Osteoblast (primary cell): ENCODE results near the gene SLC9A9. TPM values are rescaled to one million over a fixed set of nuclear protein-coding genes. Genes with fewer than 3 reads are reported as not detected.

ENCODE experiments used
- DNase-seq: peaks from one replicate; pipeline ENCODE4 v3.0.0; 2011; ENCODE audit warnings: low spot score, mixed read lengths; ENCODE audit not compliant: insufficient read length; ENCODE audit errors: missing footprints
- H2AFZ ChIP-seq: 2 replicates; pipeline ENCODE4 v1.6.0; 2011; ENCODE audit warnings: mild to moderate bottlenecking, low read length
- H3K27ac ChIP-seq: 2 replicates; pipeline ENCODE4 v1.5.1; 2011; ENCODE audit warnings: mild to moderate bottlenecking, low read depth, low read length, moderate library complexity
- H3K27me3 ChIP-seq: 2 replicates; pipeline ENCODE4 v1.6.0; 2012; ENCODE audit warnings: mild to moderate bottlenecking, control low read depth, inconsistent platforms, low read length, moderate library complexity; ENCODE audit not compliant: insufficient read depth
- H3K36me3 ChIP-seq: 2 replicates; pipeline ENCODE4 v1.5.1; 2011; ENCODE audit warnings: mild to moderate bottlenecking, low read length, control low read depth, moderate library complexity; ENCODE audit not compliant: insufficient read depth
- H3K4me1 ChIP-seq: 2 replicates; pipeline ENCODE4 v1.5.1; 2011; ENCODE audit warnings: mild to moderate bottlenecking, low read length, control low read depth, moderate library complexity; ENCODE audit not compliant: insufficient read depth
- H3K4me2 ChIP-seq: 2 replicates; pipeline ENCODE4 v1.6.0; 2011; ENCODE audit warnings: mild to moderate bottlenecking, low read length; ENCODE audit not compliant: insufficient read depth
- H3K4me3 ChIP-seq: fragments of 200-600 bp; sonication (generic); 3 replicates; pipeline ENCODE4 v1.5.1; 2012; ENCODE audit warnings: mild to moderate bottlenecking, low read length, inconsistent platforms; ENCODE audit not compliant: insufficient read depth
- H3K79me2 ChIP-seq: 2 replicates; pipeline ENCODE4 v1.6.0; 2012; ENCODE audit warnings: mild to moderate bottlenecking, low read length, control low read depth, inconsistent platforms; ENCODE audit not compliant: insufficient read depth
- H3K9me3 ChIP-seq: 2 replicates; pipeline ENCODE4 v1.5.1; 2011; ENCODE audit warnings: low read depth, low read length, control low read depth
- H4K20me1 ChIP-seq: 2 replicates; pipeline ENCODE4 v1.6.0; 2012; ENCODE audit warnings: mild to moderate bottlenecking, low read length, control low read depth; ENCODE audit not compliant: insufficient read depth
- CTCF ChIP-seq: IDR thresholded peaks from 2 replicates; pipeline ENCODE4 v1.5.1; 2011; ENCODE audit warnings: mild to moderate bottlenecking, low read depth, low read length, moderate library complexity; ENCODE audit errors: extremely low read depth
- total RNA-seq: library from RNA; depleted of rRNA; stranded (reverse); fragments of >200 nt; gene quantifications from 2 replicates; pipeline ENCODE4 v1.2.3, GENCODE V29; 2012

The SLC9A9 gene
- total RNA-seq, 1 donor: 6.5 TPM

GRCh38 chr3:143242101-143242500, 606.2 kb downstream of the SLC9A9 start:
- no peak for TF ChIP-seq CTCF
- no peak overlapping the region for H3K4me3 ChIP-seq
- no peaks in the 10 kb centered on the region for H3K9me3 ChIP-seq
- H2AFZ ChIP-seq: no peak overlapping the region
- H3K27me3 ChIP-seq: no peaks in the 10 kb centered on the region
- no peaks in the 10 kb centered on the region for H3K4me1 ChIP-seq
- H4K20me1 ChIP-seq: no peaks in the 10 kb centered on the region
- no peak overlapping the region for H3K27ac ChIP-seq
- no peak for DNase-seq
- no peak overlapping the region for H3K4me2 ChIP-seq
- no peaks in the 10 kb centered on the region for H3K79me2 ChIP-seq
- H3K36me3 ChIP-seq: no peaks in the 10 kb centered on the region

GRCh38 chr3:143241481-143241951, 606.8 kb downstream of the SLC9A9 start:
- no peak for TF ChIP-seq CTCF
- Histone ChIP-seq H3K79me2 (no peaks in the 10 kb centered on the region), H4K20me1 (no peaks in the 10 kb centered on the region), H3K4me1 (no peaks in the 10 kb centered on the region), H3K4me3 (no peak overlapping the region), H3K36me3 (no peaks in the 10 kb centered on the region), H3K9me3 (no peaks in the 10 kb centered on the region), H2AFZ (no peak overlapping the region), H3K4me2 (no peak overlapping the region), H3K27me3 (no peaks in the 10 kb centered on the region), H3K27ac (no peak overlapping the region)
- no peak for DNase-seq

- TF ChIP-seq CTCF: no peak
- Histone ChIP-seq H3K9me3 (no peaks in the 10 kb centered on the region), H4K20me1 (no peaks in the 10 kb centered on the region), H3K4me1 (no peaks in the 10 kb centered on the region), H3K79me2 (no peaks in the 10 kb centered on the region), H2AFZ (no peak overlapping the region), H3K4me3 (no peak overlapping the region), H3K27ac (no peak overlapping the region), H3K36me3 (no peaks in the 10 kb centered on the region), H3K27me3 (no peaks in the 10 kb centered on the region), H3K4me2 (no peak overlapping the region)
- no peak for DNase-seq
Measured at GRCh38 chr3:143240886-143241285, 607.4 kb downstream of the SLC9A9 start.

GRCh38 chr3:143239031-143239430, 609.2 kb downstream of the SLC9A9 start:
- Histone ChIP-seq H3K9me3 (no peaks in the 10 kb centered on the region), H2AFZ (no peak overlapping the region), H3K4me2 (no peak overlapping the region), H3K27me3 (no peaks in the 10 kb centered on the region), H3K4me1 (no peaks in the 10 kb centered on the region), H3K36me3 (no peaks in the 10 kb centered on the region), H3K27ac (no peak overlapping the region), H4K20me1 (no peaks in the 10 kb centered on the region), H3K79me2 (no peaks in the 10 kb centered on the region), H3K4me3 (no peak overlapping the region)
- TF ChIP-seq CTCF: no peak
- no peak for DNase-seq
